ENCODE results near the gene ENTPD5. TPM values are rescaled to one million over a fixed set of nuclear protein-coding genes. Genes with fewer than 3 reads are reported as not detected.

The ENTPD5 gene
- total and polyA plus RNA-seq, 2 of the 4 experiments (the other 2 are of a cell fraction): 7.3 to 8.1 TPM

- Histone ChIP-seq H2BK120ac (ENCODE audit: low read depth, low read length) (peak overlapping the region; percentile 69), H3K23ac (ENCODE audit: low read depth, low read length) (no peak overlapping the region; the same call in 1 of the 2 replicates), H3K27ac (ENCODE audit: insufficient read depth, low read length) (no peak overlapping the region), H3K18ac (ENCODE audit: low read depth, low read length) (no peak overlapping the region), H2AFZ (replicated peaks; ENCODE audit: low read length, poor library complexity) (no peak overlapping the region), H2BK15ac (ENCODE audit: low read depth, low read length) (no peak overlapping the region), H4K20me1 (ENCODE audit: insufficient read depth, low read length) (0 out of 2 replicates have a peak, but pooled peaks cover 4% of the 10 kb centered on the region), H3K9me3 (ENCODE audit: control insufficient read depth, insufficient read depth, low read length) (no peaks in the 10 kb centered on the region), H3K56ac (ENCODE audit: extremely low read depth, insufficient read depth, low read length) (no peak overlapping the region), H3K4me1 (ENCODE audit: control insufficient read depth, insufficient read depth, low read length) (peaks cover 19% of the 10 kb centered on the region), H3K14ac (replicated peaks; ENCODE audit: low read depth, low read length) (no peak overlapping the region), H3K9me1 (ENCODE audit: insufficient read depth, low read length) (no peaks in the 10 kb centered on the region), H3K4me3 (ENCODE audit: insufficient read depth, low read depth, low read length) (no peak overlapping the region), H3K36me3 (ENCODE audit: control insufficient read depth, insufficient read depth, low read length) (peaks cover 3% of the 10 kb centered on the region; the same call in 1 of the 2 replicates), H2BK5ac (ENCODE audit: low read depth, low read length, poor library complexity, severe bottlenecking) (peak overlapping the region; percentile 37), H4K5ac (ENCODE audit: low read depth, low read length) (no peak overlapping the region), H4K91ac (ENCODE audit: insufficient read depth, low read depth, low read length) (peak overlapping the region; percentile 25), H2AK5ac (ENCODE audit: low read depth, low read length) (peak overlapping the region; percentile 51; the same call in 1 of the 2 replicates), H3K4ac (ENCODE audit: low read depth, low read length) (peak overlapping the region; percentile 33; the same call in 1 of the 2 replicates), H3K9ac (ENCODE audit: low read depth, low read length) (no peak overlapping the region), H4K8ac (ENCODE audit: low read depth in 2 of 2, low read length in 2 of 2) (no peak overlapping the region), H2BK20ac (ENCODE audit: low read depth, low read length) (peak overlapping the region; percentile 39), H3K4me2 (ENCODE audit: low read depth, low read length) (no peak overlapping the region), H2AK9ac (replicated peaks; ENCODE audit: low read depth, low read length, poor library complexity) (no peak overlapping the region), H3K27me3 (ENCODE audit: control insufficient read depth, insufficient read depth, low read length) (no peaks in the 10 kb centered on the region), H3K79me1 (ENCODE audit: low read depth in 1 of 2, low read length in 2 of 2) (no peaks in the 10 kb centered on the region)
- ChIA-PET POLR2A (ENCODE audit: unreplicated experiment) (no interaction called here), CTCF (no interaction called here)
- no peak for TF ChIP-seq FOS (IDR thresholded peaks at IDR 0.05; ENCODE audit: low read depth, low read length)
- in situ Hi-C loops (cut with MboI; ENCODE audit: low sequenced_read_pairs): no loop called here
- dilution Hi-C loops (cut with HindIII; ENCODE audit: low sequenced_read_pairs, unreplicated experiment): no loop called here
- no TSS peak for BruUV-seq (replicated peaks)
- WGBS, 2 experiments (ENCODE audit: extremely low coverage in 2 of 2, insufficient read length in 1 of 2): no CpG with 5 or more reads among the region's 2 CpGs
- intact Hi-C loops (cut with micrococcal nuclease): no loop called here
- ATAC-seq (ENCODE audit: low read depth) (peak; percentile 24), DNase-seq (peak; percentile 15)
Measured at GRCh38 chr14:74062809-74063150, 43.7 kb upstream of the ENTPD5 start.
